Naive thymus-derived CD4-positive, alpha-beta T cell (primary cell): ENCODE results near the gene ZNF416. TPM values are rescaled to one million over a fixed set of nuclear protein-coding genes. Genes with fewer than 3 reads are reported as not detected.
A peak's percentile ranks its signal among the peaks of the same experiment; 100 is the strongest.

Experiments
- ATAC-seq: fragments of 150-1000 bp; cut with Tn5 transposase; 2 replicates; pipeline ENCODE4 v1.10.0; 2021; ENCODE audit warnings: mild to moderate bottlenecking, moderate library complexity
- CTCF ChIA-PET: fragments of 350-600 bp; sonication (Branson Sonifier 250); formaldehyde crosslinking; loops from one replicate; lab custom pipeline; 2021; ENCODE audit warnings: antibody characterized with exemption; lab: Charles Lee
- POLR2A ChIA-PET: fragments of 350-600 bp; sonication (Branson Sonifier 250); formaldehyde crosslinking; loops from one replicate; lab custom pipeline; 2021; ENCODE audit warnings: antibody characterized with exemption, inconsistent platforms; lab: Charles Lee
- DNase-seq, 9 donors: peaks; one replicate each; pipeline versions ENCODE4 v3.0.0 to v3.0.0-alpha.2; 2020 to 2022; ENCODE audit warnings: mixed read lengths in 1 of 9
- H3K27ac ChIP-seq: one replicate; pipeline ENCODE4 v1.7.0; 2013; ENCODE audit warnings: mild to moderate bottlenecking, low read depth, low read length, moderate library complexity
- H3K27me3 ChIP-seq, 2 donors: one replicate each; pipeline ENCODE4 v1.7.0; 2013; ENCODE audit warnings: low read length in 2 of 2, mild to moderate bottlenecking in 2 of 2, moderate library complexity in 2 of 2; ENCODE audit not compliant: control insufficient read depth in 2 of 2, insufficient read depth in 2 of 2
- H3K36me3 ChIP-seq, 3 experiments: 1 replicate in 2 of 3; 2 replicates in 1 of 3; pipeline ENCODE4 v1.7.0; 2013; ENCODE audit warnings: low read length in 3 of 3, mild to moderate bottlenecking in 3 of 3, moderate library complexity in 1 of 3; ENCODE audit not compliant: insufficient read depth in 3 of 3, control insufficient read depth in 2 of 3
- H3K4me1 ChIP-seq, 2 donors: one replicate each; pipeline ENCODE4 v1.7.0; 2013; ENCODE audit warnings: low read length in 2 of 2, mild to moderate bottlenecking in 2 of 2, moderate library complexity in 1 of 2; ENCODE audit not compliant: control insufficient read depth in 2 of 2, insufficient read depth in 2 of 2
- H3K4me3 ChIP-seq: 2 replicates; pipeline ENCODE4 v1.7.0; 2013; ENCODE audit warnings: mild to moderate bottlenecking, low read length
- H3K9me3 ChIP-seq, 3 experiments: 1 replicate in 2 of 3; 2 replicates in 1 of 3; pipeline ENCODE4 v1.7.0; 2013; ENCODE audit warnings: low read length in 3 of 3; ENCODE audit not compliant: control insufficient read depth in 2 of 3
- H3K27ac Mint-ChIP-seq, 9 donors: one replicate each; pipeline ENCODE4 v1.8.0; 2020 to 2022; ENCODE audit warnings: mixed read lengths in 9 of 9, mild to moderate bottlenecking in 8 of 9, moderate library complexity in 5 of 9, inconsistent platforms in 2 of 9
- H3K27me3 Mint-ChIP-seq, 5 donors: one replicate each; pipeline ENCODE4 v1.8.0; 2021 to 2022; ENCODE audit warnings: mixed read lengths in 5 of 5, mild to moderate bottlenecking in 1 of 5
- H3K36me3 Mint-ChIP-seq, 5 donors: one replicate each; pipeline ENCODE4 v1.8.0; 2020 to 2022; ENCODE audit warnings: mixed read lengths in 5 of 5, mild to moderate bottlenecking in 3 of 5, inconsistent platforms in 1 of 5
- H3K4me1 Mint-ChIP-seq, 7 donors: one replicate each; pipeline ENCODE4 v1.8.0; 2020 to 2022; ENCODE audit warnings: mixed read lengths in 7 of 7, mild to moderate bottlenecking in 3 of 7, inconsistent platforms in 1 of 7
- H3K4me3 Mint-ChIP-seq, 10 donors: one replicate each; pipeline ENCODE4 v1.8.0; 2020 to 2022; ENCODE audit warnings: mild to moderate bottlenecking in 10 of 10, mixed read lengths in 10 of 10, moderate library complexity in 6 of 10, inconsistent platforms in 2 of 10
- H3K9me3 Mint-ChIP-seq, 11 donors: one replicate each; pipeline ENCODE4 v1.8.0; 2020 to 2022; ENCODE audit warnings: mixed read lengths in 11 of 11, mild to moderate bottlenecking in 4 of 11, inconsistent platforms in 1 of 11, moderate library complexity in 1 of 11
- intact Hi-C, 2 donors: fragments of 100-400 bp; cut with micrococcal nuclease; formaldehyde crosslinking; loops; one replicate each; pipeline ENCODE4 v1.15.1; 2023
- polyA plus RNA-seq, 2 donors: library from polyadenylated mRNA; unstranded; fragments of 300-500 nt; fragmentation: Illumina TruSeq; gene quantifications; one replicate each; pipeline ENCODE4 v1.2.3, GENCODE V29; 2021
- total RNA-seq, 6 experiments: library from RNA in 5 of 6; stranded (reverse) in 5 of 6; gene quantifications; 1 replicate in 5 of 6; 2 replicates in 1 of 6; pipeline ENCODE4 v1.2.3 and lab custom pipeline; 2021 to 2026

The ZNF416 gene
- total and polyA plus RNA-seq, 7 experiments from 2014 or later: 4.4 to 13.8 (median 5.7) TPM

- no peak overlapping the region for H3K27ac ChIP-seq
- Mint-ChIP-seq H3K4me1 (no peaks in the 10 kb centered on the region), H3K27me3 (peaks cover 0 to 8% (median 4%) of the 10 kb centered on the region in 5 donors), H3K27ac (no peak overlapping the region), H3K9me3 (peaks cover 20 to 100% (median 59%) of the 10 kb centered on the region in 11 donors), H3K4me3 (no peak overlapping the region), H3K36me3 (peaks cover 5 to 28% (median 26%) of the 10 kb centered on the region in 5 donors)
- ChIA-PET POLR2A (interaction anchor here (0.7 kb wide), 1 partner anchor 12 kb away, joined by 3 read pairs; the partner anchor contains the start of gene ZNF416), CTCF (no interaction called here)
- peaks cover 19 to 81% (median 35%) of the 10 kb centered on the region in 3 experiments for H3K9me3 ChIP-seq
- H3K27me3 ChIP-seq: no peaks in the 10 kb centered on the region
- no peak overlapping the region for H3K4me3 ChIP-seq
- no peaks in the 10 kb centered on the region for H3K4me1 ChIP-seq
- peaks cover 0 to 6% (median 0%) of the 10 kb centered on the region in 3 experiments for H3K36me3 ChIP-seq
- no peak for DNase-seq
- intact Hi-C loops: no loop called here
- ATAC-seq: no peak
Measured at GRCh38 chr19:57566396-57567265, 12.1 kb downstream of the ZNF416 start.

DNA sequence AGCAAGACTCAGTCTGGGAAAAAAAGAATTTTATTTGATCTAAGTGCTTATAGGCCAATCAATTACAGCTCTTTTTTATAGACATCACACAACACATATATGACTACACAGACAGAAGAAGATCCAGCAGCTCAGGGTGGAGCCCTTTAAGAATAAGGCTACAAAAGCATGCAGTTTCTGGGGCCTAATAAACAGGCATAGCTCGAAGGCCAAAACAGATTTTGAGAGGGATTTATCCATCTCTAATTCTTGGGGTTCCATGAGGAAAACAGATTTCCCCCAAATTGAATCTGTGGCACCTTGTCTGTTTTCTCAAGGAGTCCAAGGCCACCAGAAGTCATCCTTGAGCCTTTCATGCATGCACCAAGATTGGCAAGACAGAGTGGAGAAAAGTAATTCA is 15.2 kb downstream of the ZNF416 start:
- DNase-seq (no peak), ATAC-seq (no peak)

GRCh38 chr19:57560049-57560491 is 18.6 kb downstream of the ZNF416 start:
- Mint-ChIP-seq H3K4me1 (peaks cover 21 to 45% (median 33%) of the 10 kb centered on the region in 7 donors), H3K9me3 (peaks cover 9 to 85% (median 38%) of the 10 kb centered on the region in 11 donors), H3K27me3 (peaks cover 0 to 16% (median 4%) of the 10 kb centered on the region in 5 donors), H3K4me3 (peak overlapping the region; percentile 87 to 99 (median 98)), H3K27ac (peak overlapping the region; percentile 81 to 96 (median 91)), H3K36me3 (peaks cover 24 to 51% (median 37%) of the 10 kb centered on the region in 5 donors)
- intact Hi-C loops: no loop called here
- ChIA-PET CTCF (no interaction called here), POLR2A (interaction anchor here (1.5 kb wide), 1 partner anchor 443 kb away, joined by 3 read pairs; the partner anchor contains the start of gene ZNF606)
- no peaks in the 10 kb centered on the region for H3K27me3 ChIP-seq
- H3K4me3 ChIP-seq: peak overlapping the region; percentile 89
- peaks cover 0 to 21% (median 12%) of the 10 kb centered on the region in 3 experiments for H3K36me3 ChIP-seq
- DNase-seq (no peak), ATAC-seq (no peak)
- peaks cover 0 to 27% (median 2%) of the 10 kb centered on the region in 3 experiments for H3K9me3 ChIP-seq
- H3K27ac ChIP-seq: peak overlapping the region; percentile 82
- peaks cover 16 to 19% of the 10 kb centered on the region in 2 donors for H3K4me1 ChIP-seq

More for the DNA sequence above, 15.2 kb downstream of the ZNF416 start:
- H3K4me1 ChIP-seq: peaks cover 10 to 11% of the 10 kb centered on the region in 2 donors
- Mint-ChIP-seq H3K4me1 (peaks cover 9 to 24% (median 19%) of the 10 kb centered on the region in 7 donors), H3K36me3 (peaks cover 9 to 33% (median 28%) of the 10 kb centered on the region in 5 donors), H3K27ac (no peak overlapping the region), H3K27me3 (peaks cover 0 to 16% (median 4%) of the 10 kb centered on the region in 5 donors), H3K9me3 (peaks cover 14 to 89% (median 52%) of the 10 kb centered on the region in 11 donors), H3K4me3 (no peak overlapping the region)
- H3K4me3 ChIP-seq: no peak overlapping the region
- no peaks in the 10 kb centered on the region for H3K27me3 ChIP-seq
- POLR2A ChIA-PET: no interaction called here
- H3K27ac ChIP-seq: no peak overlapping the region
- peaks cover 0 to 6% (median 0%) of the 10 kb centered on the region in 3 experiments for H3K36me3 ChIP-seq
- H3K9me3 ChIP-seq: peaks cover 10 to 50% (median 15%) of the 10 kb centered on the region in 3 experiments
- CTCF ChIA-PET: no interaction called here
- intact Hi-C loops: no loop called here

DNA sequence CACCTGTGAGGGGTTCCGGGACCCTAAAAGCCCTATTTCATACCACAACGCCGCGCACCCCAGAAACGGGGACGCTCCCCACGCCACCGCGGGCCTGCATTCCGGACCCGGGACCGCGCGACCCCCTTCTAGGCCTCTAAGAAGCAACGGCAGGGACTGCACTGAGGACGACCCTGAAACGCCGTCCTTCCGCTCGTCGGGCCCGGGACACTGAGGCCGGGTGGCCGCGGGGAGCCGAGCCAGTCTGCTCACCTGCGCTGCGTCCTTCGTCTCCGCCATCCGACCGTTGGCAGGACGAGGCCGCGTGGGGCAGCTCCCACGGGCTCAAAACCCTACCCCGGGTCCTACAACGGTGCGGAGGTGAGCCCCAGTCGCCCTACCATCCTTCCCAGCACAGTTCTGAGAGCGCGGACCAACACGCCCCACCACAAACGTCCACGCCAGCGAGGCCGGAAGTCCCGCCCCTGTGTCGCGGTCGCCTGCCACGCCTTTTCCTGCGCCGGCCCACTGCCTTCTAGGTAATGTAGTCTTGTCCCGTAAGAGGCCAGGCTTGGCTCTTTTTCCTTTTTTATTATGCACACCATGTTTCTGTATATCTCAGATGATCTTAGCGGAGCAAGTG is 19.2 kb downstream of the ZNF416 start, which contains the start of gene ZNF550:
Gene ZNF550, minus strand, starts transcription at position 460 of the 622 bp plus-strand sequence. Its CDS starts 181 bp downstream, at position 279.
- peaks cover 0 to 16% (median 4%) of the 10 kb centered on the region in 5 donors for H3K27me3 Mint-ChIP-seq
- peaks cover 27 to 56% (median 43%) of the 10 kb centered on the region in 5 donors for H3K36me3 Mint-ChIP-seq

GRCh38 chr19:57559008-57559403 is 19.7 kb downstream of the ZNF416 start:
- intact Hi-C loops: loop anchor here (1.0 to 2.0 kb wide), 14 partner anchors 19 to 443 kb away; partner anchors contain the start of genes ZNF134 (in 2 of the 2), ZNF416 (in 2 of the 2), ZNF419 (in 2 of the 2) and ZNF549 (in 2 of the 2)
- ATAC-seq (peak; percentile 14), DNase-seq (peak in 3 of 9 donors; percentile 5 to 19 (median 14))
- H3K27ac ChIP-seq: peak overlapping the region; percentile 82
- peak overlapping the region; percentile 89 for H3K4me3 ChIP-seq
- peaks cover 0 to 16% (median 4%) of the 10 kb centered on the region in 5 donors for H3K27me3 Mint-ChIP-seq
- peaks cover 0 to 26% (median 11%) of the 10 kb centered on the region in 3 experiments for H3K9me3 ChIP-seq
- peaks cover 0 to 32% (median 23%) of the 10 kb centered on the region in 3 experiments for H3K36me3 ChIP-seq
- peak overlapping the region; percentile 87 to 99 (median 98) for H3K4me3 Mint-ChIP-seq
- ChIA-PET CTCF (no interaction called here), POLR2A (interaction anchor here (0.8 to 1.5 kb wide), 5 partner anchors 13 to 175 kb away, joined by 3 to 4 read pairs (median 3); partner anchors contain the start of gene ZNF549)
- no peaks in the 10 kb centered on the region for H3K27me3 ChIP-seq
- H3K9me3 Mint-ChIP-seq: peaks cover 9 to 85% (median 39%) of the 10 kb centered on the region in 11 donors
- peaks cover 21 to 45% (median 33%) of the 10 kb centered on the region in 7 donors for H3K4me1 Mint-ChIP-seq
- H3K4me1 ChIP-seq: peaks cover 16 to 19% of the 10 kb centered on the region in 2 donors
- peaks cover 30 to 61% (median 48%) of the 10 kb centered on the region in 5 donors for H3K36me3 Mint-ChIP-seq
- peak overlapping the region; percentile 76 to 93 (median 91) for H3K27ac Mint-ChIP-seq

More for the DNA sequence above, 19.2 kb downstream of the ZNF416 start, which contains the start of gene ZNF550:
- peaks cover 9 to 85% (median 40%) of the 10 kb centered on the region in 11 donors for H3K9me3 Mint-ChIP-seq
- peak; percentile 99 for ATAC-seq
- H3K27ac Mint-ChIP-seq: peak within 1 kb of the TSS; percentile 81 to 96 (median 91)
- H3K27ac ChIP-seq: peak within 1 kb of the TSS; percentile 82
- DNase-seq: peak; percentile 71 to 85 (median 84)
- ChIA-PET POLR2A (interaction anchor here (0.8 to 1.5 kb wide), 4 partner anchors 32 to 443 kb away, joined by 3 to 4 read pairs (median 4); partner anchors contain the start of genes ZNF549 and ZNF606), CTCF (no interaction called here)
- H3K4me3 ChIP-seq: peak within 1 kb of the TSS; percentile 89
- peaks cover 16 to 19% of the 10 kb centered on the region in 2 donors for H3K4me1 ChIP-seq
- peaks cover 0 to 26% (median 6%) of the 10 kb centered on the region in 3 experiments for H3K9me3 ChIP-seq
- peaks cover 21 to 45% (median 33%) of the 10 kb centered on the region in 7 donors for H3K4me1 Mint-ChIP-seq
- H3K27me3 ChIP-seq: no peaks in the 10 kb centered on the region
- peaks cover 0 to 27% (median 18%) of the 10 kb centered on the region in 3 experiments for H3K36me3 ChIP-seq
- peak within 1 kb of the TSS; percentile 87 to 99 (median 98) for H3K4me3 Mint-ChIP-seq
- intact Hi-C loops: loop anchor here (1.0 to 2.0 kb wide), 14 partner anchors 19 to 443 kb away; partner anchors contain the start of genes ZNF134 (in 2 of the 2), ZNF416 (in 2 of the 2), ZNF419 (in 2 of the 2) and ZNF549 (in 2 of the 2)
